K562 (cell line): ENCODE measurements around the gene MYRFL. TPM values are rescaled to one million over a fixed set of nuclear protein-coding genes. Genes with fewer than 3 reads are reported as not detected.

ENCODE experiments used
- ATAC-seq: fragments of 200-7000 bp; cut with Tn5 transposase; 3 replicates; pipeline ENCODE4 v1.9.1; 2020; ENCODE audit warnings: moderate library complexity
- BruUV-seq: library from RNA; stranded (reverse); fragments of 400-500 nt; replicated peaks from 2 replicates; lab custom pipeline; 2021; lab: Mats Ljungman, UMichigan
- CTCF ChIA-PET: fragments of 300-600 bp; formaldehyde crosslinking; extraction: SDS; loops from one replicate; lab custom pipeline; 2021; ENCODE audit warnings: low intra/inter-chr PET ratio; lab: Yijun Ruan, JAX
- POLR2A ChIA-PET: fragments of 300-600, 350-650 bp; sonication (Branson Sonifier 250); formaldehyde crosslinking; extraction: SDS; loops from one replicate; lab custom pipeline; 2021; ENCODE audit warnings: antibody characterized with exemption, inconsistent platforms; lab: Yijun Ruan, JAX
- DNase-seq, 4 experiments: peaks; one replicate each; pipeline versions ENCODE4 v3.0.0 to v3.0.0-alpha.2; 2011 to 2018; ENCODE audit warnings: low spot score in 3 of 4, mixed read lengths in 3 of 4; ENCODE audit errors: extremely low read depth in 1 of 4
- FAIRE-seq: peaks from 2 replicates; lab custom pipeline; 2011; peaks lifted over from hg19 to GRCh38; lab: Jason Lieb, UNC
- H2AFZ ChIP-seq: 2 replicates; pipeline ENCODE4 v1.6.0; 2011; ENCODE audit warnings: low read depth, low read length, control low read depth, inconsistent platforms
- H3K27ac ChIP-seq: fragments of 200-600 bp; 3 replicates; pipeline ENCODE4 v1.8.0; 2011; ENCODE audit warnings: low read depth, mild to moderate bottlenecking, control low read depth, inconsistent platforms, low read length, moderate library complexity, mixed read lengths; ENCODE audit errors: extremely low read depth
- H3K27me3 ChIP-seq, 2 experiments: fragments of 300-600 bp in 1 of 2; 2 replicates in 1 of 2; 3 replicates in 1 of 2; pipeline versions ENCODE4 v1.6.0 to v1.8.0; 2011; ENCODE audit warnings: inconsistent platforms in 2 of 2, low read length in 2 of 2, mild to moderate bottlenecking in 1 of 2, mixed read lengths in 1 of 2, moderate library complexity in 1 of 2; ENCODE audit not compliant: control insufficient read depth in 2 of 2, insufficient read depth in 2 of 2
- H3K36me3 ChIP-seq: fragments of 300-600 bp; 3 replicates; pipeline ENCODE4 v1.8.0; 2011; ENCODE audit warnings: mild to moderate bottlenecking, low read length, inconsistent platforms; ENCODE audit not compliant: control insufficient read depth, insufficient read depth
- H3K4me1 ChIP-seq, 2 experiments: fragments of 200-600 bp in 1 of 2; replicated peaks in 1 of 2; 2 replicates in 1 of 2; 3 replicates in 1 of 2; pipeline versions ENCODE4 v1.5.1 to v1.8.0; 2011; ENCODE audit warnings: inconsistent platforms in 2 of 2, low read length in 2 of 2, mild to moderate bottlenecking in 1 of 2, mixed read lengths in 1 of 2, moderate library complexity in 1 of 2; ENCODE audit not compliant: control insufficient read depth in 2 of 2, insufficient read depth in 2 of 2
- H3K4me2 ChIP-seq: 2 replicates; pipeline ENCODE4 v1.6.1; 2011; ENCODE audit warnings: low read length, control low read depth, inconsistent platforms, mixed read lengths; ENCODE audit not compliant: insufficient read depth
- H3K4me3 ChIP-seq: fragments of 200-600 bp; sonication (generic), shearing (Covaris generic); 2 replicates; pipeline ENCODE4 v1.5.1; 2016; ENCODE audit warnings: control low read depth, inconsistent platforms
- H3K79me2 ChIP-seq: fragments of 200-600 bp; 3 replicates; pipeline ENCODE4 v1.8.0; 2011; ENCODE audit warnings: low read length, inconsistent platforms; ENCODE audit not compliant: control insufficient read depth, insufficient read depth
- H3K9ac ChIP-seq, 2 experiments: 2 replicates each; pipeline versions ENCODE4 v1.6.0 to v1.6.1; 2011; ENCODE audit warnings: low read depth in 2 of 2, low read length in 2 of 2, control low read depth in 1 of 2, inconsistent platforms in 1 of 2, mild to moderate bottlenecking in 1 of 2, mixed read lengths in 1 of 2; ENCODE audit not compliant: insufficient read depth in 1 of 2
- H3K9me1 ChIP-seq: one replicate; pipeline ENCODE4 v1.6.0; 2011; ENCODE audit warnings: inconsistent platforms, mild to moderate bottlenecking, low read length, moderate library complexity; ENCODE audit not compliant: control insufficient read depth, insufficient read depth
- H3K9me3 ChIP-seq: replicated peaks from 2 replicates; pipeline ENCODE4 v1.5.1; 2011; ENCODE audit warnings: low read depth, low read length, inconsistent platforms; ENCODE audit not compliant: control insufficient read depth, insufficient read depth
- H4K20me1 ChIP-seq: replicated peaks from 2 replicates; pipeline ENCODE4 v1.6.1; 2011; ENCODE audit warnings: low read length, inconsistent platforms, mixed read lengths; ENCODE audit not compliant: control insufficient read depth, insufficient read depth
- BCL6 ChIP-seq: fragments of 250-450 bp; sonication (Bioruptor Pico); IDR thresholded peaks from 2 replicates; pipeline ENCODE4 v1.4.0; 2020
- CEBPG ChIP-seq, 3 experiments: fragments of 200-800 bp in 1 of 3; sonication (Bioruptor generic) in 1 of 3; sonication (generic) in 1 of 3; formaldehyde crosslinking in 1 of 3; IDR thresholded peaks in 2 of 3; conservative IDR thresholded peaks in 1 of 3; 2 replicates each; pipeline versions ENCODE4 v1.6.1 to v1.8.0; 2016 to 2022; ENCODE audit warnings: missing compliant biosample characterization in 2 of 3, missing genetic modification characterization in 2 of 3, mild to moderate bottlenecking in 1 of 3, missing genetic modification reagents in 1 of 3
- DACH1 ChIP-seq: fragments of 450-650 bp; IDR thresholded peaks from 2 replicates; pipeline ENCODE4 v1.6.1; 2018; ENCODE audit not compliant: partially characterized antibody
- ETV1 ChIP-seq: fragments of 450-650 bp; conservative IDR thresholded peaks from 2 replicates; pipeline ENCODE4 v1.6.1; 2016; ENCODE audit warnings: missing genetic modification characterization, control low read depth, low read depth, missing compliant biosample characterization
- HES1 ChIP-seq: fragments of 450-650 bp; IDR thresholded peaks from 2 replicates; pipeline ENCODE4 v1.6.1; 2016; ENCODE audit warnings: low read depth, mild to moderate bottlenecking, moderate library complexity
- MAFF ChIP-seq: IDR thresholded peaks from 2 replicates; pipeline ENCODE4 v1.6.1; 2012; ENCODE audit warnings: low read length, improper control_type of control experiment
- MNT ChIP-seq, 2 experiments: fragments of 450-650 bp; conservative IDR thresholded peaks; 2 replicates each; pipeline ENCODE4 v1.6.1; 2017; ENCODE audit warnings: mild to moderate bottlenecking in 2 of 2, moderate library complexity in 2 of 2
- SMC3 ChIP-seq: conservative IDR thresholded peaks from 2 replicates; pipeline ENCODE4 v1.6.1; 2011; ENCODE audit warnings: low read depth, low read length, improper control_type of control experiment; ENCODE audit not compliant: insufficient read depth
- THAP12 ChIP-seq: fragments of 250-450 bp; sonication (Bioruptor Pico); IDR thresholded peaks from 2 replicates; pipeline ENCODE4 v1.9.0; 2021; ENCODE audit warnings: mild to moderate bottlenecking, inconsistent platforms
- ZNF507 ChIP-seq: conservative IDR thresholded peaks from 2 replicates; pipeline ENCODE4 v1.6.1; 2017; ENCODE audit warnings: missing genetic modification characterization, missing compliant biosample characterization
- ZNF592 ChIP-seq: fragments of 450-650 bp; IDR thresholded peaks from 2 replicates; pipeline ENCODE4 v1.6.1; 2017; ENCODE audit warnings: antibody characterized with exemption, mild to moderate bottlenecking
- ZZZ3 ChIP-seq: fragments of 450-650 bp; IDR thresholded peaks from 2 replicates; pipeline ENCODE4 v1.6.1; 2016; ENCODE audit warnings: antibody characterized with exemption, mild to moderate bottlenecking, moderate library complexity
- WGBS: fragments of 100-300 bp; shearing (Covaris generic); methylation state at CpG from one replicate; pipeline ENCODE4 v1.1.6; 2016; ENCODE audit warnings: low coverage, mixed read lengths; ENCODE audit not compliant: insufficient coverage; ENCODE audit errors: missing lambda C conversion rate; 5-methylcytosine and 5-hydroxymethylcytosine counted together
- in situ Hi-C: fragments of 300-500 bp; cut with MboI; formaldehyde crosslinking; loops from 4 replicates; pipeline ENCODE4 v1.15.0; 2018; ENCODE audit warnings: inconsistent platforms, mixed read lengths
- intact Hi-C: fragments of 100-400 bp; cut with micrococcal nuclease; formaldehyde crosslinking; loops from 2 replicates; pipeline ENCODE4 v1.14.2; 2022
- polyA plus RNA-seq, 8 experiments: library from polyadenylated mRNA; depleted of rRNA in 4 of 8; stranded (reverse) in 5 of 8; unstranded in 3 of 8; fragments of >200 nt; fragmentation: Nextera tagmentation in 2 of 8; fragmentation: Illumina TruSeq in 1 of 8; extraction: Ambion mirVana in 2 of 8; extraction: Trizol in 1 of 8; gene quantifications; 2 replicates each; pipeline versions ENCODE4 v1.2.1 to v1.2.3, GENCODE V29; 2011 to 2014; ENCODE audit warnings: inconsistent platforms in 1 of 8, missing spikeins in 1 of 8
- total RNA-seq, 7 experiments: library from RNA; depleted of rRNA in 6 of 7; stranded (reverse); fragments of >200 nt in 6 of 7; fragmentation: Illumina TruSeq in 2 of 7; extraction: Trizol in 2 of 7; gene quantifications; 2 replicates each; pipeline versions ENCODE4 v1.2.1 to v1.2.3, GENCODE V29; 2011 to 2021; ENCODE audit warnings: low replicate concordance in 1 of 7

MYRFL gene
- total and polyA plus RNA-seq, 9 of the 15 experiments (the other 6 are each of a cell fraction or from before 2014, with no cell fraction given) = not detected

GRCh38 chr12:69881771-69882170 lies 56.7 kb downstream of the MYRFL start (continued):
- no peak for TF ChIP-seq ZNF592

GRCh38 chr12:69884386-69884785 lies 59.4 kb downstream of the MYRFL start:
- Histone ChIP-seq H2AFZ (no peak overlapping the region), H3K9me1 (no peaks in the 10 kb centered on the region), H3K79me2 (no peaks in the 10 kb centered on the region), H3K27ac (no peak overlapping the region), H3K9me3 (no peaks in the 10 kb centered on the region), H3K9ac (no peak overlapping the region), H4K20me1 (no peaks in the 10 kb centered on the region; the same call in 1 of the 2 replicates), H3K4me3 (no peak overlapping the region), H3K4me1 (no peaks in the 10 kb centered on the region), H3K27me3 (peaks cover 0 to 19% of the 10 kb centered on the region in 2 experiments; a peak in 2 of 5 replicates), H3K4me2 (no peak overlapping the region), H3K36me3 (no peaks in the 10 kb centered on the region)
- DNase-seq = no peak
- ATAC-seq = no peak
- FAIRE-seq = no peak
- WGBS = 3% methylated on average over 2 of the region's 2 CpGs
- no TSS peak for BruUV-seq
- ChIA-PET CTCF (no interaction called here), POLR2A (interaction anchor here (0.6 kb wide), 1 partner anchor 781 kb away, joined by 3 read pairs; no protein-coding TSS in a partner anchor)
- in situ Hi-C loops (no loop called here), intact Hi-C loops (no loop called here)
- TF ChIP-seq THAP12 (CRISPR knock-in tag) (no peak), MNT (conservative IDR thresholded peaks at IDR 0.05) (no peak), MAFF (no peak), ZNF507 (tag) (no peak), ETV1 (tag) (no peak), HES1 (no peak), BCL6 (CRISPR knock-in tag) (no peak), DACH1 (no peak), CEBPG (CRISPR knock-in tag; IDR thresholded peaks at IDR 0.05) (no peak), CEBPG (tag; conservative IDR thresholded peaks at IDR 0.05 in 1 of 2, IDR thresholded peaks at IDR 0.05 in 1 of 2) (no peak), ZZZ3 (no peak), SMC3 (no peak)
